ENCODE data around the gene LASP1.

DNA sequence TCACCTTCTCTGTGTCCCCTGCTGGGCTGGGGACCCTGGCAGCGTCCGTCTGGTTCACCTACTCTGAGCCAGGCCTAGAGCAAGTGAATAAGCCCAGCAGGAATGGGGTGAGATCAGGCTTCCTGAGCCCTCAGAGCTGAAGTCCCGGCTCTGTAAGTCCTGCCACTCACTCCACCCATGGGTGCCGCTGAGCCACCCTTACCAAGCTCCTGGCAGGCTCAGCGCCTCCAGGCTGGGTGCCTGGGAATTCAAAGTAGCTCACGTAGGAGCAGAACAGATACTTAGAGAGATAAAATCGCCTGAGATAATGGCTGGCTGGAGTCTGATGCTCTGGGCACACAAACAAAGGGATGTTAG lies 45.8 kb downstream of the LASP1 start:
- TF ChIP-seq, protein P1, sequence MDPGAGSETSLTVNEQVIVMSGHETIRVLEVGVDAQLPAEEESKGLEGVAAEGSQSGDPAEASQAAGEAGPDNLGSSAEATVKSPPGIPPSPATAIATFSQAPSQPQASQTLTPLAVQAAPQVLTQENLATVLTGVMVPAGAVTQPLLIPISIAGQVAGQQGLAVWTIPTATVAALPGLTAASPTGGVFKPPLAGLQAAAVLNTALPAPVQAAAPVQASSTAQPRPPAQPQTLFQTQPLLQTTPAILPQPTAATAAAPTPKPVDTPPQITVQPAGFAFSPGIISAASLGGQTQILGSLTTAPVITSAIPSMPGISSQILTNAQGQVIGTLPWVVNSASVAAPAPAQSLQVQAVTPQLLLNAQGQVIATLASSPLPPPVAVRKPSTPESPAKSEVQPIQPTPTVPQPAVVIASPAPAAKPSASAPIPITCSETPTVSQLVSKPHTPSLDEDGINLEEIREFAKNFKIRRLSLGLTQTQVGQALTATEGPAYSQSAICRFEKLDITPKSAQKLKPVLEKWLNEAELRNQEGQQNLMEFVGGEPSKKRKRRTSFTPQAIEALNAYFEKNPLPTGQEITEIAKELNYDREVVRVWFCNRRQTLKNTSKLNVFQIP (CRISPR knock-in tag; IDR thresholded peaks at IDR 0.05; ENCODE audit: borderline replicate concordance, low read depth), result no peak
- no peak for TF ChIP-seq ISL1 (CRISPR knock-in tag; IDR thresholded peaks at IDR 0.05)
- no peak for TF ChIP-seq RARB (CRISPR knock-in tag; IDR thresholded peaks at IDR 0.05)
- TF ChIP-seq ZFP30 (CRISPR knock-in tag; IDR thresholded peaks at IDR 0.05), result no peak
- TF ChIP-seq GLIS3 (CRISPR knock-in tag; IDR thresholded peaks at IDR 0.05), result no peak
- TF ChIP-seq, protein P2, sequence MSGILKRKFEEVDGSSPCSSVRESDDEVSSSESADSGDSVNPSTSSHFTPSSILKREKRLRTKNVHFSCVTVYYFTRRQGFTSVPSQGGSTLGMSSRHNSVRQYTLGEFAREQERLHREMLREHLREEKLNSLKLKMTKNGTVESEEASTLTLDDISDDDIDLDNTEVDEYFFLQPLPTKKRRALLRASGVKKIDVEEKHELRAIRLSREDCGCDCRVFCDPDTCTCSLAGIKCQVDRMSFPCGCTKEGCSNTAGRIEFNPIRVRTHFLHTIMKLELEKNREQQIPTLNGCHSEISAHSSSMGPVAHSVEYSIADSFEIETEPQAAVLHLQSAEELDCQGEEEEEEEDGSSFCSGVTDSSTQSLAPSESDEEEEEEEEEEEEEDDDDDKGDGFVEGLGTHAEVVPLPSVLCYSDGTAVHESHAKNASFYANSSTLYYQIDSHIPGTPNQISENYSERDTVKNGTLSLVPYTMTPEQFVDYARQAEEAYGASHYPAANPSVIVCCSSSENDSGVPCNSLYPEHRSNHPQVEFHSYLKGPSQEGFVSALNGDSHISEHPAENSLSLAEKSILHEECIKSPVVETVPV (CRISPR knock-in tag; IDR thresholded peaks at IDR 0.05), result no peak
- TF ChIP-seq, protein P3, sequence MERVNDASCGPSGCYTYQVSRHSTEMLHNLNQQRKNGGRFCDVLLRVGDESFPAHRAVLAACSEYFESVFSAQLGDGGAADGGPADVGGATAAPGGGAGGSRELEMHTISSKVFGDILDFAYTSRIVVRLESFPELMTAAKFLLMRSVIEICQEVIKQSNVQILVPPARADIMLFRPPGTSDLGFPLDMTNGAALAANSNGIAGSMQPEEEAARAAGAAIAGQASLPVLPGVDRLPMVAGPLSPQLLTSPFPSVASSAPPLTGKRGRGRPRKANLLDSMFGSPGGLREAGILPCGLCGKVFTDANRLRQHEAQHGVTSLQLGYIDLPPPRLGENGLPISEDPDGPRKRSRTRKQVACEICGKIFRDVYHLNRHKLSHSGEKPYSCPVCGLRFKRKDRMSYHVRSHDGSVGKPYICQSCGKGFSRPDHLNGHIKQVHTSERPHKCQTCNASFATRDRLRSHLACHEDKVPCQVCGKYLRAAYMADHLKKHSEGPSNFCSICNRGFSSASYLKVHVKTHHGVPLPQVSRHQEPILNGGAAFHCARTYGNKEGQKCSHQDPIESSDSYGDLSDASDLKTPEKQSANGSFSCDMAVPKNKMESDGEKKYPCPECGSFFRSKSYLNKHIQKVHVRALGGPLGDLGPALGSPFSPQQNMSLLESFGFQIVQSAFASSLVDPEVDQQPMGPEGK (CRISPR knock-in tag; IDR thresholded peaks at IDR 0.05; ENCODE audit: borderline replicate concordance), result no peak
- TF ChIP-seq CREB5 (CRISPR knock-in tag; IDR thresholded peaks at IDR 0.05; ENCODE audit: low read depth), result no peak
- no peak for TF ChIP-seq ZNF8 (CRISPR knock-in tag; IDR thresholded peaks at IDR 0.05)
- TF ChIP-seq ZFP3 (CRISPR knock-in tag; IDR thresholded peaks at IDR 0.05), result no peak
- no peak for TF ChIP-seq ZNF565 (CRISPR knock-in tag; conservative IDR thresholded peaks at IDR 0.05; ENCODE audit: low read depth)

Measured in SK-N-SH treated with all-trans-retinoic acid at 6 μM for 48 hours (cell line).